ENCODE measurements around the gene PKNOX2.

Gene PKNOX2

GRCh38 chr11:125155767-125156166 is 8.8 kb upstream of the PKNOX2 start:
- DNase-seq = no peak

GRCh38 chr11:125156346-125157117 is 8.0 kb upstream of the PKNOX2 start:
- no peak for DNase-seq

GRCh38 chr11:125157118-125157733 is 7.3 kb upstream of the PKNOX2 start:
- DNase-seq = no peak

- DNase-seq = no peak
Measured at GRCh38 chr11:125157953-125158680, 6.4 kb upstream of the PKNOX2 start.

- no peak for DNase-seq
Measured at GRCh38 chr11:125162743-125163142, 1.8 kb upstream of the PKNOX2 start.

GRCh38 chr11:125163431-125164063 is 1.0 kb upstream of the PKNOX2 start:
- DNase-seq = no peak

- DNase-seq = no peak
Measured at GRCh38 chr11:125164091-125164421, 495 bp upstream of the PKNOX2 start.

- DNase-seq = peak; percentile 18
Measured at GRCh38 chr11:125165111-125165842, 726 bp downstream of the PKNOX2 start.

- peak; percentile 13 for DNase-seq
Measured at GRCh38 chr11:125165843-125166763, 1.6 kb downstream of the PKNOX2 start.

GRCh38 chr11:125166764-125167291 is 2.3 kb downstream of the PKNOX2 start:
- DNase-seq = no peak

- no peak for DNase-seq
Measured at GRCh38 chr11:125167292-125167953, 2.9 kb downstream of the PKNOX2 start.

- DNase-seq = no peak
Measured at GRCh38 chr11:125167954-125168835, 3.6 kb downstream of the PKNOX2 start.

GRCh38 chr11:125168918-125169456 is 4.4 kb downstream of the PKNOX2 start:
- no peak for DNase-seq

GRCh38 chr11:125170001-125170509 is 5.5 kb downstream of the PKNOX2 start:
- no peak for DNase-seq

- DNase-seq = no peak
Measured at GRCh38 chr11:125170510-125171031, 6.0 kb downstream of the PKNOX2 start.

GRCh38 chr11:125171974-125172373 is 7.4 kb downstream of the PKNOX2 start:
- no peak for DNase-seq

- no peak for DNase-seq
Measured at GRCh38 chr11:125173027-125173426, 8.5 kb downstream of the PKNOX2 start.

- no peak for DNase-seq
Measured at GRCh38 chr11:125173556-125173955, 9.0 kb downstream of the PKNOX2 start.

- no peak for DNase-seq
Measured at GRCh38 chr11:125174057-125174456, 9.5 kb downstream of the PKNOX2 start.
